HPDE6-E6E7 (cell line): ENCODE measurements around the gene CCDC107.

Experiments used
- DNase-seq: peaks from one replicate; pipeline ENCODE4 v3.0.0; 2011; ENCODE audit warnings: missing footprints; ENCODE audit errors: extremely low spot score

Gene CCDC107

DNA sequence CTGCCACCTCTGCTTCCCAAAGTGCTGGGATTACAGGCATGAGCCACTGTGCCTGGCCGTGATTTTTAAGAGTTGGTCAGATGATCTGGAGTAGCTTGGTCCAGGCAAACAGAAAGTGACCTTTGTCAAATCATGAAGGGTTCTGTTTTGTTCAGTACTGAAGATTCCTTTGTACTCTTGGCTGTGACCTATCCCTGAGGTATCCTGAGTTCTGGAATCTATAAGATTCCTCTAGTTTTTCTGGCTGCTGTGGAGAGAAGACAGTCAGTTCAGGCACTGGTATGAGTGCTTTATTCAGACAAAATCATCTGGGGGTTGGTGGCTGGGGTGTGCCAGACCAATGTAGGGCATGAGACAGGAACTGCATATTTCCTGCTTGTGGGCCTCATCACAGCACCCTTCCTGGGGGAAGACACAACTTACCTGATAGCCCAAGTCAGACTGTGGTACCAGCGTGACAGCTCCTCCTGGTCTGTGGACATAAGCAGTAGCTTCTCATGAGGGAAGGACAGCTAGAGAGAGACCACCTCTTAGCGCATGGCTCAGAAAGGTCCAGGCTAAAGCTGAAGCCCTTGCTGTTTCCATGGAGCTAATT is 3.8 kb downstream of the CCDC107 start:
- DNase-seq = no peak

DNA sequence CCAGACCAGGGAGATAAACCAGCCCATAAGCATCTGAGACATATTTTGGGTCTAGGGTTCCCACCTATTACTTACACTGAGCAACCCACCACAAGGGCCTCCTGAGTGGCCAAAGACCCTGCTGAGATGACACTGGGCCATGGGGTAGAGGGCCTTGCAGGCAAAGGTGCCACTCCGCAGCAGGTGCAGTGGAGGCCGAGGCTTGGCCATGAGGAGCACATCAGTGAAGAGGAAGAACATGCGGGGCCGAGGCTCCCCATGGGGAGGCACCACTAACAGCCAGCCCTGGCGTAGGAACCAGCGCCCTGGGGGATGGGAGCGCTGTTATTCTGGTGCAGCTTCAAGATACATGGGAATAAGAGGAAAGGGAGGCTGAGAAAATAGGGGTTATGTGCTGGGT is 4.3 kb downstream of the CCDC107 start:
- no peak for DNase-seq

- DNase-seq = peak; percentile 84
Observed at GRCh38 chr9:35664531-35665470, 6.7 kb downstream of the CCDC107 start, which contains the start of gene ARHGEF39. Gene ARHGEF39, minus strand, starts transcription at chr9:35665195. Its CDS starts 26 bp downstream, at chr9:35665169.

- DNase-seq = no peak
Observed at GRCh38 chr9:35665471-35665818, 7.4 kb downstream of the CCDC107 start.

- no peak for DNase-seq
Observed at GRCh38 chr9:35666045-35666444, 8.0 kb downstream of the CCDC107 start.

DNA sequence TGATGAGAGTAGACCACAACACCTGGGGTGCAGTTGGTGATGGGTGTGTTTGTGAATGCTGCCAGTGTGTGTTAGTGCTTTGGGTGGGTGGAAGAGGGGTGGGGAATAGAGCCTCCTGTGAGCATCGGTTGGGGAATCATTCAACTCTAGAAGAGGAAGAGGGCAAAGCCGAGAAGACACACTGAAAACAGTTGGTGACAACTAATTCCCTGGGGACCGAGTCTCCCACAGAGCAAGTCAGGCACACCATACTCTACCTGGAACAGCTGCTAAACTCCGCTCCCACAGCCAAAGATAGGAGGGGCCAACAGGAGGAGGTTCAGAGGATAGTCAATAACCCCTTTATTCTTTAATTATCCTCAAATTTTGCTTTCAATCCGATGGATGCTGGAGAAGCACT is 8.5 kb downstream of the CCDC107 start:
- no peak for DNase-seq

DNA sequence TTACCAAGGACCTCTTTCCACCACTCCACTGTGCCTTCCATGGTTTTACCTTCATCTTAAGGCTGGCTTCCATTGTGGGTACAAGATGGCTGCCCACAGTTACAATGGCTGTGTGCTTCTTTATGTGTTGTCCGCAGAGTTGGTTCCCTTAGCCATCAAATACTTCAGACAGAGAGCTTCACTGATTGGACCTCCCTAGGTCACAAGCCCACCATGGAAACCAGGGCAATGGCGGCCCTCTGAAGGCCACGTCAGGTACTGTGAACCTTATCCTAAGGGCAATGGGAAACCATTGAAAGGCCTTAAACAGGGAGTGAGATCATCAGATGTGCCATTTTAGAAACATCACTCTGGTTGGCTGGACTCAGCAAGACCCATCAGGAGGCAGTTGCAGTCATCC is 9.8 kb downstream of the CCDC107 start:
- no peak for DNase-seq

DNA sequence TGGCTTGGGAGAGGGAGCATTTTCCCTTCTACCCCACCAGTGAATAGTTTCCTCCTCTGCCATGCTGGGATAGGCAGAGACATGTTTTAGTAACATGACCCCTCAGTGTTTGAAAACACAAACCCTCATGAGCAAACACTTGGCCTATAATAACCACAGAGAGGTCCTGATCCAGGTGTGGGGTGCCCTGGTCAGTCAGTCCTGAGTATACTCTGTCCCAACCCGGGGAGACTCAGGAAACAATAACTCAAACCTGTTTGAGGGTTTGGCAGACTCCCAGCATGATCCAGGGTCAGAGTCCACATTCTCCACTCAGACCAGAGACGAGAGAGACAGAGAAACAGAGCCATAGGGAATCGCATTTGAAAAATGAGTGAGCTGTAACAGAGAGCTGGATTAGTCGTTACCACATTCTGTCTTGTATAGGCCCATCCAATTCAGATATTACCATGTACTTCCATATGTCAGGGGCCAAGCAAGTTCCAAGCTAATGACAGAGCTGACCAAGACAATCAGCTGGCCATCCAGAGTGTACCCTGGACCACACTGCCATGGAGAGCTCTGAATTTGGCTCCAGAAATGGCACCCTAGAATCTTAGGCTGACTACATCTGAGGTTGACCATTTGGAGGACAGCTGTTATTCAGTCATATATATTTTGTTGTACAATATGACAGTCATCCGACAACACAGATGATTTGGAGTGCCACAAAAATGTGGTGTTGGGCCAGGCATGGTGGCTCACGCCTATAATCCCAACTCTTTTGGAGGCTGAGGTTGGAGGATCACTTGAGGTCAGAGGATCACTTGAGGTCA is 11.4 kb downstream of the CCDC107 start:
- DNase-seq = peak; percentile 78

- peak; percentile 54 for DNase-seq
Observed at GRCh38 chr9:35673132-35674024, 15.3 kb downstream of the CCDC107 start, which contains the start of gene CA9. Gene CA9, plus strand, starts transcription at chr9:35673928. Its CDS starts 32 bp downstream, at chr9:35673960.

DNA sequence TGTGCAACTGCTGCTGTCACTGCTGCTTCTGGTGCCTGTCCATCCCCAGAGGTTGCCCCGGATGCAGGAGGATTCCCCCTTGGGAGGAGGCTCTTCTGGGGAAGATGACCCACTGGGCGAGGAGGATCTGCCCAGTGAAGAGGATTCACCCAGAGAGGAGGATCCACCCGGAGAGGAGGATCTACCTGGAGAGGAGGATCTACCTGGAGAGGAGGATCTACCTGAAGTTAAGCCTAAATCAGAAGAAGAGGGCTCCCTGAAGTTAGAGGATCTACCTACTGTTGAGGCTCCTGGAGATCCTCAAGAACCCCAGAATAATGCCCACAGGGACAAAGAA is 15.9 kb downstream of the CCDC107 start:
- DNase-seq = no peak

DNA sequence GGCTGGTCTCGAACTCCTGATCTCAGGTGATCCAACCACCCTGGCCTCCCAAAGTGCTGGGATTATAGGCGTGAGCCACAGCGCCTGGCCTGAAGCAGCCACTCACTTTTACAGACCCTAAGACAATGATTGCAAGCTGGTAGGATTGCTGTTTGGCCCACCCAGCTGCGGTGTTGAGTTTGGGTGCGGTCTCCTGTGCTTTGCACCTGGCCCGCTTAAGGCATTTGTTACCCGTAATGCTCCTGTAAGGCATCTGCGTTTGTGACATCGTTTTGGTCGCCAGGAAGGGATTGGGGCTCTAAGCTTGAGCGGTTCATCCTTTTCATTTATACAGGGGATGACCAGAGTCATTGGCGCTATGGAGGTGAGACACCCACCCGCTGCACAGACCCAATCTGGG is 17.1 kb downstream of the CCDC107 start:
- no peak for DNase-seq

DNA sequence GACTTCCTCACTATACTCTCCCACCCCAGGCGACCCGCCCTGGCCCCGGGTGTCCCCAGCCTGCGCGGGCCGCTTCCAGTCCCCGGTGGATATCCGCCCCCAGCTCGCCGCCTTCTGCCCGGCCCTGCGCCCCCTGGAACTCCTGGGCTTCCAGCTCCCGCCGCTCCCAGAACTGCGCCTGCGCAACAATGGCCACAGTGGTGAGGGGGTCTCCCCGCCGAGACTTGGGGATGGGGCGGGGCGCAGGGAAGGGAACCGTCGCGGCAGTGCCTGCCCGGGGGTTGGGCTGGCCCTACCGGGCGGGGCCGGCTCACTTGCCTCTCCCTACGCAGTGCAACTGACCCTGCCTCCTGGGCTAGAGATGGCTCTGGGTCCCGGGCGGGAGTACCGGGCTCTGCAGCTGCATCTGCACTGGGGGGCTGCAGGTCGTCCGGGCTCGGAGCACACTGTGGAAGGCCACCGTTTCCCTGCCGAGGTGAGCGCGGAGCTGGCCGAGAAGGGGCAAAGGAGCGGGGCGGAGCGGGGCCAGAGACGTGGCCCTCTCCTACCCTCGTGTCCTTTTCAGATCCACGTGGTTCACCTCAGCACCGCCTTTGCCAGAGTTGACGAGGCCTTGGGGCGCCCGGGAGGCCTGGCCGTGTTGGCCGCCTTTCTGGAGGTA is 17.8 kb downstream of the CCDC107 start:
- DNase-seq = no peak

DNA sequence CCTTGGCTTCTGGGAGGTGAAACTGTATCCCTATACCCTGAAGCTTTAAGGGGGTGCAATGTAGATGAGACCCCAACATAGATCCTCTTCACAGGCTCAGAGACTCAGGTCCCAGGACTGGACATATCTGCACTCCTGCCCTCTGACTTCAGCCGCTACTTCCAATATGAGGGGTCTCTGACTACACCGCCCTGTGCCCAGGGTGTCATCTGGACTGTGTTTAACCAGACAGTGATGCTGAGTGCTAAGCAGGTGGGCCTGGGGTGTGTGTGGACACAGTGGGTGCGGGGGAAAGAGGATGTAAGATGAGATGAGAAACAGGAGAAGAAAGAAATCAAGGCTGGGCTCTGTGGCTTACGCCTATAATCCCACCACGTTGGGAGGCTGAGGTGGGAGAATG is 21.0 kb downstream of the CCDC107 start:
- DNase-seq = no peak

DNA sequence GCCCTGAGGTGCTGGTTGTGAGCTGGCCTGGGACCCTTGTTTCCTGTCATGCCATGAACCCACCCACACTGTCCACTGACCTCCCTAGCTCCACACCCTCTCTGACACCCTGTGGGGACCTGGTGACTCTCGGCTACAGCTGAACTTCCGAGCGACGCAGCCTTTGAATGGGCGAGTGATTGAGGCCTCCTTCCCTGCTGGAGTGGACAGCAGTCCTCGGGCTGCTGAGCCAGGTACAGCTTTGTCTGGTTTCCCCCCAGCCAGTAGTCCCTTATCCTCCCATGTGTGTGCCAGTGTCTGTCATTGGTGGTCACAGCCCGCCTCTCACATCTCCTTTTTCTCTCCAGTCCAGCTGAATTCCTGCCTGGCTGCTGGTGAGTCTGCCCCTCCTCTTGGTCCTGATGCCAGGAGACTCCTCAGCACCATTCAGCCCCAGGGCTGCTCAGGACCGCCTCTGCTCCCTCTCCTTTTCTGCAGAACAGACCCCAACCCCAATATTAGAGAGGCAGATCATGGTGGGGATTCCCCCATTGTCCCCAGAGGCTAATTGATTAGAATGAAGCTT is 21.8 kb downstream of the CCDC107 start:
- DNase-seq = no peak

- DNase-seq = no peak
Observed at GRCh38 chr9:35680331-35681105, 22.4 kb downstream of the CCDC107 start.

DNA sequence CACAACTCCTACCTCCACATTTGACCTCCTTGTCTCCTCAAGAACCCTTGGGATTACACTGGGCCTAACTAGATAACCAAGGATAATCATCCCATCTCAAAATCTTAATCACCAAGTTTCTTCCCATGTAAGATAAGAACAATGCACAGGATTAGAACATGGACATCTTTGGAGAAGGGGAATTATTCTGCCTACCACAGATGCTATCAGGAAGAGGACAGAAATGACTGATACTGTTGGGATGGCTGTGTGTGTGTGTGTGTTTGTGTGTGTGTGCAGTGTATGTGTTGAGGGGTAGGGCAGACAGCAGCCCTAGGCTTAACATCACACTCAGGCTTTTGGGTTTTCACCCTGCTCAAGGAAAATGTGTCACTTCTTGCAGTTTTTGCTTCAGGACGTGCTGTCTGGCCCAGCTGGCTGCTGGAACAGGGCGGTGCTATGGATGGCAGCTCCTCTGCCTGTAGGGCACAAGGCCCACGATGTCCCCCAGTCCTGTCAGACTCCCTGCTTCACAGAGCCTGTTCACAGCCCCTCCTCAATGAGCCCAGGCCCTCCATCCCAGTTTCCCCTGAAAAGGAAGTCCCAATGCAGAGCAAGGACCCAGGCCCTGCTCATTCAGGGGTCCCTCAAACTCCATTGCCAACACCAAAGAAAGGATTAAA is 23.4 kb downstream of the CCDC107 start:
- no peak for DNase-seq

DNA sequence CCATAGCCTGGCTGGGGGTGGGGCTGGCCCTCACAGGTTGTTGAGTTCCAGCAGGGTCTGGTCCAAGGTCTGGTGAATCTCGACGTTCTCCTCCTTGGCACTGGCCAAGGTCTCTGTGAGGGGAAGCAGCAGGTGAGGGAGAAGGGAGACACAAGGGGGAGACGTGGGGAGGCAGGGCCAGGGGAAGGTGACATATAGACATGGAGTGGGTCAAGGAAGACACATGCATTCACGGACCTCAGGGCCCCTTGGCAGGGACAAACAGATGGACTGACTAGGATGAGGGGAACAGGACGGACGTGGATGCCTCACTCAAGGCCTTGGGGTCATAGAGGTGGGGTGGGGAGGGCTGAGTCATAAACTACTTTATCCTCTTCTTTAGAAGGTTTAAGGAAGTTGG is 24.0 kb downstream of the CCDC107 start:
- DNase-seq = no peak

DNA sequence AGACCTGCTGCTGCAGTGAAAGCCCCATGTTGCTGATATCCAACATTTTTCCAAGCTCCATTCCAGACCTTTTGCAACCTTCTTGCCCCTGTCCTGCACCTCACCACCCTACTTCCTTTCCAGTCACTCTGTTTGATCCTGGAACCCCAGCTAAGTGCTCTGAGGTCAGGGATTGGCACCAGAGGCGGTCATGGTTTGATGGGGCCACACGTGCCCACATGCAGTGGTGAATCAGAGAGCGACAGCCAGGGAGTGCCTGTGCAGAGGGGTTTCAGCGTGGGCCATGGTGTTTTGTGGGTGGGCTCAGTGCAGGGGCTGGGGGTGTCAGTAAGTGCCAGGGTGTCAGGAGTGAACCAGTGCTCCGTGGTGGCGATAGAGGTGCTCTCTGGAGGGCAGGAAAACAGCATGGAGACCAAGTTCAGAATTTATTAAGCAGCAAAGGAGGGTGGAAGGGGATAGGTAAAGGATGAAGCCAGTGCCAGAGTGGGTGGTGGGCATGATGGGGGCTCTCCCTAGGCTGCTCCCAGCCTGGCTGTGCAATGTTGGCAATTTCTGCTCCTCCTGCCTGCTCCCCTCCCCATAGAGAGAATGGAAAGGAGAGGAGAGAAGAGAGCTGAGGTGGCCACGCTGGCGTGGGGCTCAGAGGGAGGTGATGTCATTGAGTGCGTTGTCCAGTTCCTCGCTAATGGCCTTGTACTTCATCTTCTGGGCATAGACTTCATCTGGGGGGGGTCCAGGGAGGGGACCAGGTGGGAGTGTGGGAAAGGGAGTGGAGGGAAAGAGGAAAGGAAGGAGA is 24.6 kb downstream of the CCDC107 start:
- DNase-seq = no peak
